HepG2 (cell line): Measurements from ENCODE around the gene STK40. TPM values are rescaled to one million over a fixed set of nuclear protein-coding genes. Genes with fewer than 3 reads are reported as not detected.

Experiments
- ATAC-seq: fragments of 200-7000 bp; cut with Tn5 transposase; 3 replicates; pipeline ENCODE4 v1.9.1; 2020; ENCODE audit warnings: mild to moderate bottlenecking, moderate library complexity
- BruUV-seq: library from RNA; stranded (reverse); fragments of 400-500 nt; replicated peaks from 2 replicates; lab custom pipeline; 2021; lab: Mats Ljungman, UMichigan
- CTCF ChIA-PET: fragments of 300-600 bp; formaldehyde crosslinking; extraction: SDS; loops from one replicate; lab custom pipeline; 2021; ENCODE audit warnings: low total read pairs, inconsistent platforms, low intra/inter-chr PET ratio; lab: Yijun Ruan, JAX
- POLR2A ChIA-PET: fragments of 350-600 bp; sonication (Branson Sonifier 250); formaldehyde crosslinking; loops from one replicate; lab custom pipeline; 2020; ENCODE audit warnings: antibody characterized with exemption, inconsistent platforms; lab: Yijun Ruan, JAX
- DNase-seq: peaks from one replicate; pipeline ENCODE4 v3.0.0-alpha.2; 2015; ENCODE audit warnings: low spot score
- FAIRE-seq: peaks from 3 replicates; lab custom pipeline; 2011; peaks lifted over from hg19 to GRCh38; lab: Jason Lieb, UNC
- H2AFZ ChIP-seq: one replicate; pipeline ENCODE4 v1.6.1; 2011; ENCODE audit warnings: low read length, inconsistent platforms
- H3K27ac ChIP-seq: fragments of 300-600 bp; 3 replicates; pipeline ENCODE4 v1.8.0; 2011; ENCODE audit warnings: mixed run types, mild to moderate bottlenecking, mixed read lengths, low read length, inconsistent platforms; ENCODE audit not compliant: insufficient read depth; ENCODE audit errors: extremely low read length
- H3K27me3 ChIP-seq, 2 experiments: fragments of 200-600 bp in 1 of 2; 2 replicates in 1 of 2; 3 replicates in 1 of 2; pipeline versions ENCODE4 v1.6.0 to v1.8.0; 2011; ENCODE audit warnings: low read length in 2 of 2, mild to moderate bottlenecking in 2 of 2, moderate library complexity in 2 of 2, inconsistent platforms in 1 of 2; ENCODE audit not compliant: insufficient read depth in 2 of 2, control insufficient read depth in 1 of 2
- H3K36me3 ChIP-seq, 2 experiments: fragments of 200-600 bp in 1 of 2; replicated peaks in 1 of 2; 2 replicates in 1 of 2; 3 replicates in 1 of 2; pipeline versions ENCODE4 v1.5.1 to v1.8.0; 2011; ENCODE audit warnings: low read length in 2 of 2, inconsistent platforms in 1 of 2; ENCODE audit not compliant: insufficient read depth in 2 of 2, control insufficient read depth in 1 of 2
- H3K4me1 ChIP-seq: 2 replicates; pipeline ENCODE4 v1.5.1; 2012; ENCODE audit warnings: low read length, inconsistent platforms; ENCODE audit not compliant: insufficient read depth
- H3K4me2 ChIP-seq: 2 replicates; pipeline ENCODE4 v1.6.0; 2011; ENCODE audit warnings: low read depth, low read length, inconsistent platforms
- H3K4me3 ChIP-seq, 3 experiments: fragments of 200-600 bp in 1 of 3; sonication (generic), shearing (Covaris generic) in 1 of 3; replicated peaks in 1 of 3; 2 replicates each; pipeline ENCODE4 v1.5.1; 2011 to 2016; ENCODE audit warnings: low read length in 3 of 3, inconsistent platforms in 2 of 3, low read depth in 2 of 3, mild to moderate bottlenecking in 2 of 3, control low read depth in 1 of 3, mixed read lengths in 1 of 3; ENCODE audit not compliant: insufficient read depth in 1 of 3
- H3K79me2 ChIP-seq: one replicate; pipeline ENCODE4 v1.6.1; 2011; ENCODE audit warnings: low read length, inconsistent platforms; ENCODE audit not compliant: insufficient read depth
- H3K9ac ChIP-seq: 2 replicates; pipeline ENCODE4 v1.6.0; 2011; ENCODE audit warnings: mild to moderate bottlenecking, low read depth, low read length, inconsistent platforms; ENCODE audit not compliant: insufficient read depth
- H3K9me3 ChIP-seq: 2 replicates; pipeline ENCODE4 v1.5.1; 2012; ENCODE audit warnings: mild to moderate bottlenecking, low read length
- H4K20me1 ChIP-seq: 2 replicates; pipeline ENCODE4 v1.6.0; 2011; ENCODE audit warnings: inconsistent platforms, mild to moderate bottlenecking, low read length, moderate library complexity; ENCODE audit not compliant: insufficient read depth
- AGO1 ChIP-seq: fragments of 200-400 bp; formaldehyde crosslinking; IDR thresholded peaks from 2 replicates; pipeline ENCODE4 v1.6.1; 2017; ENCODE audit warnings: mild to moderate bottlenecking, low read depth, low read length, moderate library complexity; ENCODE audit not compliant: poor library complexity, severe bottlenecking
- CCDC6 ChIP-seq: sonication (generic); formaldehyde crosslinking; IDR thresholded peaks from 2 replicates; pipeline ENCODE4 v1.8.1; 2022; ENCODE audit warnings: mild to moderate bottlenecking, missing genetic modification reagents, moderate library complexity
- CEBPB ChIP-seq: IDR thresholded peaks from 2 replicates; pipeline ENCODE4 v1.6.1; 2011; ENCODE audit warnings: low read depth, low read length, improper control_type of control experiment, borderline replicate concordance
- ELF4 ChIP-seq: sonication (generic); formaldehyde crosslinking; IDR thresholded peaks from 2 replicates; pipeline ENCODE4 v1.5.0; 2020; ENCODE audit warnings: missing genetic modification reagents, mild to moderate bottlenecking, moderate library complexity, borderline replicate concordance
- ESRRA ChIP-seq: sonication (generic); formaldehyde crosslinking; IDR thresholded peaks from 2 replicates; pipeline ENCODE4 v1.5.1; 2020; ENCODE audit warnings: mild to moderate bottlenecking, low read depth, missing genetic modification reagents
- FOSL1 ChIP-seq: sonication (generic); formaldehyde crosslinking; IDR thresholded peaks from 2 replicates; pipeline ENCODE4 v1.9.0; 2021; ENCODE audit warnings: missing genetic modification reagents, borderline replicate concordance
- GABPB1 ChIP-seq: IDR thresholded peaks from 2 replicates; pipeline ENCODE4 v1.6.1; 2016; ENCODE audit warnings: mild to moderate bottlenecking, missing genetic modification reagents, moderate library complexity, missing compliant biosample characterization
- JDP2 ChIP-seq: sonication (generic); formaldehyde crosslinking; IDR thresholded peaks from 2 replicates; pipeline ENCODE4 v1.8.1; 2022; ENCODE audit warnings: missing genetic modification reagents, borderline replicate concordance
- KDM3A ChIP-seq: IDR thresholded peaks from 2 replicates; pipeline ENCODE4 v1.6.1; 2018; ENCODE audit warnings: low read depth, missing compliant biosample characterization
- KMT2B ChIP-seq: IDR thresholded peaks from 2 replicates; pipeline ENCODE4 v1.6.1; 2016; ENCODE audit warnings: missing genetic modification reagents, missing compliant biosample characterization
- MEIS2 ChIP-seq: sonication (generic); formaldehyde crosslinking; IDR thresholded peaks from 2 replicates; pipeline ENCODE4 v1.9.0; 2021; ENCODE audit warnings: mild to moderate bottlenecking, missing genetic modification reagents
- NONO ChIP-seq, 2 experiments: fragments of 450-650 bp in 1 of 2; sonication (generic) in 1 of 2; formaldehyde crosslinking in 1 of 2; IDR thresholded peaks in 1 of 2; conservative IDR thresholded peaks in 1 of 2; 2 replicates each; pipeline versions ENCODE4 v1.6.1 to v1.8.0; 2017 to 2022; ENCODE audit warnings: mild to moderate bottlenecking in 1 of 2, missing genetic modification reagents in 1 of 2, moderate library complexity in 1 of 2
- NRL ChIP-seq: sonication (generic); formaldehyde crosslinking; IDR thresholded peaks from 2 replicates; pipeline ENCODE4 v1.5.0; 2020; ENCODE audit warnings: missing genetic modification reagents, mild to moderate bottlenecking, moderate library complexity, borderline replicate concordance
- PAF1 ChIP-seq: IDR thresholded peaks from 2 replicates; pipeline ENCODE4 v1.6.1; 2016; ENCODE audit warnings: missing genetic modification reagents, missing compliant biosample characterization
- PHB2 ChIP-seq: fragments of 450-650 bp; IDR thresholded peaks from 2 replicates; pipeline ENCODE4 v1.6.1; 2018; ENCODE audit not compliant: partially characterized antibody
- SP5 ChIP-seq: IDR thresholded peaks from 2 replicates; pipeline ENCODE4 v1.6.1; 2016; ENCODE audit warnings: low read depth, borderline replicate concordance
- ZBTB43 ChIP-seq: sonication (generic); formaldehyde crosslinking; conservative IDR thresholded peaks from 2 replicates; pipeline ENCODE4 v1.4.0; 2020; ENCODE audit warnings: missing genetic modification reagents
- ZFYVE20 ChIP-seq: sonication (generic); formaldehyde crosslinking; IDR thresholded peaks from 2 replicates; pipeline ENCODE4 v1.8.0; 2023; ENCODE audit warnings: low read depth, mild to moderate bottlenecking, moderate library complexity, missing genetic modification reagents, borderline replicate concordance
- ZNF331 ChIP-seq: sonication (generic); formaldehyde crosslinking; IDR thresholded peaks from 2 replicates; pipeline ENCODE4 v1.4.0; 2020; ENCODE audit warnings: missing genetic modification reagents
- ZNF468 ChIP-seq: sonication (generic); formaldehyde crosslinking; IDR thresholded peaks from 2 replicates; pipeline ENCODE4 v1.8.0; 2022; ENCODE audit warnings: mild to moderate bottlenecking, moderate library complexity, missing genetic modification reagents
- ZNF557 ChIP-seq: sonication (generic); formaldehyde crosslinking; IDR thresholded peaks from 2 replicates; pipeline ENCODE4 v1.4.0; 2020; ENCODE audit warnings: missing genetic modification reagents
- ZNF788 ChIP-seq: sonication (generic); formaldehyde crosslinking; IDR thresholded peaks from 2 replicates; pipeline ENCODE4 v1.5.0; 2020; ENCODE audit warnings: mild to moderate bottlenecking, missing genetic modification reagents, borderline replicate concordance
- WGBS: methylation state at CpG from one replicate; pipeline ENCODE4 v1.1.6; 2017; ENCODE audit warnings: low lambda C conversion rate; 5-methylcytosine and 5-hydroxymethylcytosine counted together
- in situ Hi-C: cut with HindIII; loops from 2 replicates; pipeline ENCODE4 v1.10.0; 2017; ENCODE audit warnings: low pct_unique_long_range_greater_than_20kb; ENCODE audit not compliant: extremely low pct_ligation_motif_present
- intact Hi-C: fragments of 100-400 bp; cut with micrococcal nuclease; formaldehyde crosslinking; loops from one replicate; pipeline ENCODE4 v1.10.0; 2022; ENCODE audit not compliant: unreplicated experiment
- polyA plus RNA-seq, 8 experiments: library from polyadenylated mRNA; depleted of rRNA in 3 of 8; stranded (reverse) in 7 of 8; unstranded in 1 of 8; fragments of >200 nt; fragmentation: Illumina TruSeq in 4 of 8; extraction: Trizol in 4 of 8; gene quantifications; 2 replicates each; pipeline versions ENCODE4 v1.2.1 to v1.2.3, GENCODE V29; 2011 to 2016; ENCODE audit warnings: low read depth in 4 of 8, missing spikeins in 1 of 8, mixed read lengths in 1 of 8; ENCODE audit not compliant: insufficient read depth in 1 of 8
- total RNA-seq, 5 experiments: library from RNA; depleted of rRNA; stranded (reverse); fragments of >200 nt; fragmentation: Illumina TruSeq; extraction: Trizol; gene quantifications; 2 replicates each; pipeline ENCODE4 v1.2.3, GENCODE V29; 2016; ENCODE audit warnings: low read depth in 1 of 5
- TF ChIP-seq, protein P1 (sequence below): sonication (generic); formaldehyde crosslinking; IDR thresholded peaks from 2 replicates; pipeline ENCODE4 v1.5.0; 2020; ENCODE audit warnings: missing genetic modification reagents

Gene STK40
- total and polyA plus RNA-seq, 2 of the 13 experiments (the other 11 are each of a cell fraction or from before 2014, with no cell fraction given), result 33.8 to 35.1 TPM

- 69% methylated on average over 14 of the region's 83 CpGs for WGBS
- no peak overlapping the region for H3K27ac ChIP-seq
- POLR2A ChIA-PET, result interaction anchor here (1.1 to 3.5 kb wide), 9 partner anchors 9 to 99 kb away, joined by 3 to 58 read pairs (median 6); partner anchors contain the start of genes SH3D21 and THRAP3
- H3K27me3 ChIP-seq, result no peaks in the 10 kb centered on the region; a peak in 1 of 5 replicates
- CTCF ChIA-PET, result no interaction called here
- peak overlapping the region; percentile 62 to 82 (median 72) for H3K4me3 ChIP-seq
- H3K9ac ChIP-seq, result peak overlapping the region; percentile 65
- in situ Hi-C loops, result no loop called here
- BruUV-seq, result no TSS peak
- no peaks in the 10 kb centered on the region for H3K9me3 ChIP-seq
- H2AFZ ChIP-seq, result no peak overlapping the region
- ATAC-seq (peak; percentile 34), FAIRE-seq (no peak), DNase-seq (no peak)
- H3K36me3 ChIP-seq, result no peaks in the 10 kb centered on the region
- H3K4me1 ChIP-seq, result peaks cover 38% of the 10 kb centered on the region
- peak overlapping the region; percentile 74 for H3K4me2 ChIP-seq
- no peaks in the 10 kb centered on the region for H3K79me2 ChIP-seq
- H4K20me1 ChIP-seq, result no peaks in the 10 kb centered on the region
- intact Hi-C loops, result no loop called here
- no peak for TF ChIP-seq CEBPB
- TF ChIP-seq FOSL1 (CRISPR knock-in tag), result no peak
- no peak for TF ChIP-seq KMT2B (CRISPR knock-in tag)
- no peak for TF ChIP-seq PAF1 (CRISPR knock-in tag)
- no peak for TF ChIP-seq ZBTB43 (CRISPR knock-in tag)
- no peak for TF ChIP-seq SP5 (CRISPR knock-in tag)
- no peak for TF ChIP-seq PHB2
- TF ChIP-seq GABPB1 (CRISPR knock-in tag), result 0 out of 2 replicates have a peak, but pooled peaks have one; percentile 3
- no peak for TF ChIP-seq ZNF468 (CRISPR knock-in tag)
- TF ChIP-seq ZFYVE20 (CRISPR knock-in tag), result no peak
- TF ChIP-seq ZNF331 (CRISPR knock-in tag), result no peak
- TF ChIP-seq ELF4, result no peak
- TF ChIP-seq ZNF788 (CRISPR knock-in tag), result no peak
- TF ChIP-seq ESRRA (CRISPR knock-in tag), result 0 out of 2 replicates have a peak, but pooled peaks have one; percentile 4
- 0 out of 2 replicates have a peak, but pooled peaks have one; percentile 9 for TF ChIP-seq NRL (CRISPR knock-in tag)
- no peak for TF ChIP-seq CCDC6 (CRISPR knock-in tag)
- TF ChIP-seq, protein P1, sequence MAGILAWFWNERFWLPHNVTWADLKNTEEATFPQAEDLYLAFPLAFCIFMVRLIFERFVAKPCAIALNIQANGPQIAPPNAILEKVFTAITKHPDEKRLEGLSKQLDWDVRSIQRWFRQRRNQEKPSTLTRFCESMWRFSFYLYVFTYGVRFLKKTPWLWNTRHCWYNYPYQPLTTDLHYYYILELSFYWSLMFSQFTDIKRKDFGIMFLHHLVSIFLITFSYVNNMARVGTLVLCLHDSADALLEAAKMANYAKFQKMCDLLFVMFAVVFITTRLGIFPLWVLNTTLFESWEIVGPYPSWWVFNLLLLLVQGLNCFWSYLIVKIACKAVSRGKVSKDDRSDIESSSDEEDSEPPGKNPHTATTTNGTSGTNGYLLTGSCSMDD (CRISPR knock-in tag), result no peak
- TF ChIP-seq MEIS2 (CRISPR knock-in tag), result no peak
- TF ChIP-seq JDP2 (CRISPR knock-in tag), result no peak
- peak; percentile 68 for TF ChIP-seq AGO1
- TF ChIP-seq ZNF557, result no peak
- TF ChIP-seq NONO (IDR thresholded peaks at IDR 0.05), result no peak
- TF ChIP-seq NONO (CRISPR knock-in tag; conservative IDR thresholded peaks at IDR 0.05), result no peak
- no peak for TF ChIP-seq KDM3A (CRISPR knock-in tag)
Observed at GRCh38 chr1:36322786-36323635, 62.7 kb downstream of the STK40 start.
